Measurements from ENCODE around the gene DDAH1.
"Not testable (repeated sequence)": the region's sequence is repeated elsewhere in the genome, so short reads cannot be mapped to it uniquely, and the experiment has no call there.

DDAH1 gene

GRCh38 chr1:85359874-85360721 lies 104.9 kb downstream of the DDAH1 start:
- no peak for DNase-seq (ENCODE audit: low read depth, low spot score)

GRCh38 chr1:85358702-85359438 lies 106.1 kb downstream of the DDAH1 start:
- no peak for DNase-seq (ENCODE audit: low read depth, low spot score)

GRCh38 chr1:85357817-85358216 lies 107.1 kb downstream of the DDAH1 start:
- DNase-seq (ENCODE audit: low read depth, low spot score): no peak

DNA sequence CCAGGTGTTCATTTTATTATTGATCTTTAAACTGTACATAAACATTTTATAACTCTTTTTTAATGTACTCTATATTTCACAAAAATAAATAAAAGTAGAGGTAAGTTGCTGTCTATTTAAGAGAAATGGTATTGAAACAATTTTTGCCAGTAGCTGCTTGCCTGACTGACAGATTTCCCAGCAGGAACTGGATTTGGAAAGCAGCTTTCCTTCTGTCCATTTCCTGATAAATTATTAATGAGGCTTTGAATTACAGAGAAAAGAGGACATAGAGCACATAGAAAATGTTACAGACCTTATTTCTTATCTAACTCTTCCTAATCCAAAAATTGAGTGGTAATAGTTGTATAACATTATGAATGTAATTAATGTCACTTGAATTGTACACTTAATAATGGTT lies 108.8 kb downstream of the DDAH1 start:
- DNase-seq (ENCODE audit: low read depth, low spot score): no peak

DNA sequence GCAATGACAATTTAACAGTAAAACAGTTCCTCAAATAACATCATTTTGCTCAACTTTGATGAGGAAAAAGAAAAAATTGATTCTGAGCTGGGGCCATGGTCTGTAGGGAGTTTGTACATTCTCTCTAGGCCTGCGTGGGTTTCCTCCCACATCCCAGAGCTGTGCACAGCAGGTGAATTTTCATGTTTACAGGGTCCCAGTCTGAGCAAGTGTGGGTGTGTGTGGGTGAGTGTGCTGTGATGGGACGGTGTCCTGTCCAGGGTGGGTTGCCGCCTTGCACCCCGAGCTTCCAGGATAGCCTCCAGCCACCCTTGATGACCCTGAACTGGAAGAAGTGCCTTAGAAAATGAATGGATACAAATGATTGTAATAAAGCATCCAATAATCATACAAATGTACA lies 112.9 kb downstream of the DDAH1 start:
- DNase-seq (ENCODE audit: low read depth, low spot score): no peak

GRCh38 chr1:85351202-85351828 lies 113.6 kb downstream of the DDAH1 start:
- no peak for DNase-seq (ENCODE audit: low read depth, low spot score)

GRCh38 chr1:85349224-85349623 lies 115.7 kb downstream of the DDAH1 start:
- no peak for DNase-seq (ENCODE audit: low read depth, low spot score)

- DNase-seq (ENCODE audit: low read depth, low spot score): no peak
These were observed 117.1 kb downstream of the DDAH1 start for GRCh38 chr1:85347908-85348307.

- DNase-seq (ENCODE audit: low read depth, low spot score): not testable (repeated sequence)
These were observed 117.7 kb downstream of the DDAH1 start for GRCh38 chr1:85347275-85347674.

DNA sequence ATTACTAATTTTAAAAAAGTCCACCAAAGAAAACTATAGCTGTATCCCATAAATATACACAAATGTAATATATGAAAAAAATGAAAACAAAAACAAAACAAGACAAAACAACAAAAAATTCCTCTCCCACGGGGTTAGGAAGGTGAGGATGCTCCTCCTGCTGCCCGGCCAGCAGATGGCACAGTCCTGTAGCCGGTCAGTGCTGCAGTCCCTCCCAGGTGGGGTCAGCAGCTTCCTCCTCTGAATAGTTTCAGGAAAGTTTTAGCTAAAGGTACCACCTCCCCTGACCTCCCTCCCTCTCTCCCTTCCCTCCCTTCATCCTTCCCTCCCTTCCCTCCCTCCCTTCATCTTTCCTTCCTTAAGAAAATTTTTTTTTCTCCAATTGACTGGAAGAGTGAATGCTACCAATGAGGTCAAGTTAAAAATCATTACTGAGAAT lies 120.7 kb downstream of the DDAH1 start:
- DNase-seq (ENCODE audit: low read depth, low spot score): no peak

DNA sequence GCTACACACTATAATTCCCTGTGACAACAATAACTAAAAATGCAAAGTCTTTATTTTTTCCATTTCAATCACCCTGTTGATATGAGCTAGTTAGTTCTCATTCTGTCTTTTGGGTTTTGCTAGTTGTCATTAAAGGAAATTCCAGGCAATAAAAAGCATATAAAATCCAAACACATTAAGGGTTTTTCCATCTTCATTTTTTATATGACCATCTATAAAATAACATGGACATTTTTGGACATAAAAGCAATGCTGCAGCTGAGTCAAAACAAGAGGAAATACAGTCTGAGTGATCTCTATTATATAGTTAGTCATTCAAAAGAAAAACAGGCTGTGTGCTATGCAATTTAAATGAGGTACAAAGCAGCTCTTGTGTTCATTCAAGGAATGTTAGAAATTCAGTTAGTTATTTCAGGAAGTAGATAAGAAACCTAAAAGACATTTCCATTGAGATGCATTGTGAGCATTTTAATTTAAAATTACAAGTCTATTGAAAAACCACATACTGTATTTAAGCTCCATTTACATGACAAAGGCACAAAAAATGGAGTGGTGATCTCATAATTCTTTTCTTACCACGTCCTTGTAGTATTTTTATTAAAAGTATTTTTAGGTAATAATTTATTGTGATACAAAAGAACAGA lies 121.2 kb downstream of the DDAH1 start:
- no peak for DNase-seq (ENCODE audit: low read depth, low spot score)

DNA sequence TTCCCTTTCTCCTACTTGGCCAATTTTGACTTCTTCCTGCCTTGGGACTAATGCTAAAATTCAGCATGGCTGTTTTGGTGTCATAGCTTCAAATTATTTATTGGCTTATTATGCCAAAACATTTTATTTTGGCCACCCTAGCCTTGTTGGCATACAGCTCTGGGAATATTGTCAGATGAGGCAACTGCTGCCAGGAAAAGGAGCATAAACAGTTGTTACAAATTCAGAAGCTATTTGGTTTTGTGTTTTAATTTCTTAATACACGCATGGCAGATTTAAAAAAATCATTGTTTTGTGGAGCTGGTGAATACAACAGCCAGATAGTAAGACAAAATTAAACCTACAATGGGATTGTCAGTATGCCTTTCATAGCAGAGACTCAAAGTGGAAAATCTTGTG lies 121.7 kb downstream of the DDAH1 start:
- DNase-seq (ENCODE audit: low read depth, low spot score): no peak

GRCh38 chr1:85342207-85342606 lies 122.8 kb downstream of the DDAH1 start:
- no peak for DNase-seq (ENCODE audit: low read depth, low spot score)

- no peak for DNase-seq (ENCODE audit: low read depth, low spot score)
These were observed 124.5 kb downstream of the DDAH1 start for GRCh38 chr1:85340427-85340826.

GRCh38 chr1:85339656-85340399 lies 125.1 kb downstream of the DDAH1 start:
- DNase-seq (ENCODE audit: low read depth, low spot score): no peak

DNA sequence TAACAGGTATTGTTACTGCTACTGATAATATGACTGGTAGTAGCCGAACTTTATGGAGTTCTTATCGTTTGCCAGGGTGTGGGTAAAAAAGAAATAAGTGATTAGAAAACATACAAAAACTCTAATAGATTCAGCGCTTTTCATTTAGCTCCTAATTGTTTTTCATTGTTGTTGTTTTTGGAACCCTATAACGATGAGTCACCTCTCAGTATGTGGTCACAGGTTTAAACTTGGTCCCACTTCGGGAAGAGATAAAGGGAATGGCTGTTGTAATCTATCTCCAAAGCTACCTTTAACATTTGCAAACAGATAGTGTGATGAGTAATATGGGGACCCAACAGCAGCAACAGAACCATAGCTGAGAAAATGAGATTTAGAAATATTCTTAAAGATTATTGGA lies 125.9 kb downstream of the DDAH1 start:
- no peak for DNase-seq (ENCODE audit: low read depth, low spot score)

DNA sequence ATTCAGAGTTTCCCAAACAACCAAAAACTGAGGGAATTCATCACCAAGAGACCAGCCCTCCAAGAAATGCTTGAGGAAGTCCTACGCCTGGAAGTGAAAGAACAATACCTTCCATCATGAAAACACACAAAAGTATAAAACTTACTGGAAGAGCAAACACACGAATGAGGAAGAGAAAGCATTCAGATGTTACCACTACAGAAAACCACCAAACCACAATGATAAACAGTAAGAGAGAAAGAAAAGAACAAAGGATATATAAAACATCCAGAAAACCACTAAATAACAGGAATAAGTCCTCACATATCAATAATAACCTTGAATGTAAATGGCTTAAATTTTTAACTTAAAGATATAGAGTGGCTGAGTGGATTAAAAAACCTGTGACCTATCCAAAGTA lies 130.0 kb downstream of the DDAH1 start:
- no peak for DNase-seq (ENCODE audit: low read depth, low spot score)

DNA sequence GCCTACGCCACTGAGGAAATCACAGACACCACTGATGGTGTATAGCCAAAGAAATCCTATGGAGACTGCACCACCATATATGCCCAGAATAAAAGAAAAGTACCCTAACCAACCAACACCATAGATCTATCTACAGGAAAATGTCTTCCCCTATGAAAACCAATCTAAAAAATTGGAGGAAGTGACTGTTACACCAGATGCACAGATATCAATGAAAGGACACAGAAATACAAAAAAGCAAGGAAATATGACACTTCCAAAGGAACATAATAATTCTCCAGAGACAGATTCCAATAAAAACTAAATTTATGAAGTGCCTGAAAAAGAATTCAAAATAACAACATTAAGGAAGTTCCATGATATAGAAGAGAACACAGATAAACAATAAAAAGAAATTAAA lies 131.8 kb downstream of the DDAH1 start:
- DNase-seq (ENCODE audit: low read depth, low spot score): no peak

- DNase-seq (ENCODE audit: low read depth, low spot score): no peak
These were observed 132.4 kb downstream of the DDAH1 start for GRCh38 chr1:85332575-85332974.

- no peak for DNase-seq (ENCODE audit: low read depth, low spot score)
These were observed 134.2 kb downstream of the DDAH1 start for GRCh38 chr1:85330711-85331290.

DNA sequence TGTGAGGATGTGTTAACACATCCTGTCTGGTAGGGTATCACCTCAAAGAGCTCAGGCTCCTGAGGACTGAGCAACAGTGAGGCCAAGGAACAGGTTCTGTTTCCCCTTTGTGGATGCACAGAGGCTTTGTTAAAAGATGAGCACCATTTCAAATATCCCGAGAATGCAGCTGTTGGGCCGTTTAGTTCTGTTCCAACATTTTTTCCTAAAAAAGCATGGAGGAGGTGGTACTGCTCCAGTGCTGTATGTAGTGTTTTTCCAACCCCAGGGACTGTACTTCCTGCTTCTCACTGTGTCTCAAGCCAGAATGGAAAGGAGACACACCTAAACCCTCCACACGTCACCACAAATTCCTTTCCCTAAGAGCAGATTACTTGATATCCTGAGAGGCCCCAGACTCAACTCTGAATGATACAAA lies 134.7 kb downstream of the DDAH1 start:
- DNase-seq (ENCODE audit: low read depth, low spot score): no peak

Data from brain pericyte (primary cell).